SK-MEL-5 (cell line): Measurements from ENCODE around the gene CNTN1. TPM values are rescaled to one million over a fixed set of nuclear protein-coding genes. Genes with fewer than 3 reads are reported as not detected.

Experiments
- DNase-seq: peaks from one replicate; pipeline ENCODE4 v3.0.0-alpha.2; 2016; ENCODE audit warnings: low read depth, low spot score
- in situ Hi-C: cut with HindIII; loops from 2 replicates; pipeline ENCODE4 v1.10.0; 2016; ENCODE audit warnings: low sequenced_read_pairs, high pct_unique_total_duplicates, low pct_unique_long_range_greater_than_20kb
- total RNA-seq: library from RNA; depleted of rRNA; stranded (reverse); fragments of >200 nt; shearing (Covaris generic); gene quantifications from 2 replicates; pipeline ENCODE4 v1.2.3, GENCODE V29; 2014

The CNTN1 gene
- total RNA-seq, 1 experiment from 2014 or later = 79.1 TPM

DNA sequence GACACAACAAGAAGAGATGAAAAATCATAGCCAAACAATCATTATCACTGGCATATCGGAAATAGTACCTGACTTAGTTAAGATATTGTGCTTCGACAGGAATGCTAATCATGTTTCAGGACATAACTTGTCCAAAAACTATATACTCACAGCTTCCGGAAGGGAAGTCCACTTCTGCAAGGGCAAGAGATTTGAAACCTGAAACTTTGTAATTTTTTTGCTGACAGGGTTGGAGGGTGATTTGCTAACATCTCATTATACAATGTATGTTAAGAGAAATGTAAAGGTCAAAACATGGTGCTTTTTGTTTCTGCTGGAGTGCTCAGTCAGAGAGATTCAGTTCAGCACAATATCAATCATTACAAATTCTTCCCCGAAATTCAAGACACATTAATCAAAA is 200.3 kb downstream of the CNTN1 start:
- in situ Hi-C loops = no loop called here
- DNase-seq = no peak

DNA sequence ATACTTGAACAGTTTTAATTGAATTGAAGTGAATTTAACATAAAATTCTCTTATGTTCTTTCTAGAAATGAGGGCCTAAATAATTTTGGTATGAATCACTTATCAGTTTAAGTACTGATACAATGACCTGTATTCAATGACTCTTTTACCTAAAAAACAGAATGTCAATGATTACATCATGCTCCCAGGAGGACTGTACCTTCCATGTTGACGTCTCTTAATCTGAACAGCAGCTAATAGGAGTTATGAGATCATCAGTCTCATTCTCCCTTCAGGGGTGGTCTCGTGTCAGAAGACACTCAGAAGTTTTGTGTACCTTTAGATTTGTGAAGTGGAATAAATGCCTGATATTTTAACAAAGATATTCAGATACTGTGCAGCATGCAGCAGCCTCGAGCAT is 206.3 kb downstream of the CNTN1 start:
- in situ Hi-C loops = no loop called here
- DNase-seq = peak; percentile 14

- DNase-seq = no peak
- in situ Hi-C loops = no loop called here
Measured at GRCh38 chr12:40903040-40903439, 210.8 kb downstream of the CNTN1 start.

DNA sequence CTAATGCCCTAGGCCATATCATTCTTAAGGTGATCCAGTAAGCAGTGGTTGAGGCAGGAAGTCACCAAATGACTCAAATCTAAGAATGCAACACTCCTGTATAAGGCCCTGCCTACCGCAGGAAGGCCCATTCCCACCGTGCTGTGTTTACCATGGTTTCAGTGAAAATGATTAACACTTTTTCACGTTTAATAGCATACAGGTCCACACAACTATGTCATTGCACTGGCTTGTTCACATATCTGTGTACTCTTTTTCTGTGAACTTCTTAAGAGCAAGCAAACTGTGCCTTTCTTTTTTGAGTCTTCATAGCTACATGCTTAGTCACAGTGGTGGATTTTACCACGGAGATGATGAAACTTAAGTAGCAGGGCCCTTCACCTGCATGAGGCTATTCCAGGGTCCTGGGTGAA is 214.9 kb downstream of the CNTN1 start:
- in situ Hi-C loops = no loop called here
- peak; percentile 47 for DNase-seq

DNA sequence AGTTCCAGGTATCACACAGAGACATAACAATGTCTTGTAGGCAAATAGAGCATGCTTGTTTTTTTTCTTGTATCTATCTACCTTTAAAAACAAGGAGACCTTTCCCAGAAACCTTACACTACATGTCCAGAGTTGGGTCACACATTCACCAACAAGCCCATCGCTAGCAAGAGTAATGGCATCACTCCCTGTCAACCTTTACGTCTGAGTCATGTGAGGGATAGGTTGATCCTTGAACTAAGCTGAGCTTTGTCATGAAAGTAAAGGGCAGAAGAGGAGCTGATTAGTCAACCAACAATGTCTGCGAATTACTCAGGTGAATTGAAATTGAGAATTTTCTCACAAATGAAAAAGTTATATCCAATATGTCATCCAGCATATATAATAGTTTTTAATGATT is 219.4 kb downstream of the CNTN1 start:
- in situ Hi-C loops = no loop called here
- DNase-seq = no peak

DNA sequence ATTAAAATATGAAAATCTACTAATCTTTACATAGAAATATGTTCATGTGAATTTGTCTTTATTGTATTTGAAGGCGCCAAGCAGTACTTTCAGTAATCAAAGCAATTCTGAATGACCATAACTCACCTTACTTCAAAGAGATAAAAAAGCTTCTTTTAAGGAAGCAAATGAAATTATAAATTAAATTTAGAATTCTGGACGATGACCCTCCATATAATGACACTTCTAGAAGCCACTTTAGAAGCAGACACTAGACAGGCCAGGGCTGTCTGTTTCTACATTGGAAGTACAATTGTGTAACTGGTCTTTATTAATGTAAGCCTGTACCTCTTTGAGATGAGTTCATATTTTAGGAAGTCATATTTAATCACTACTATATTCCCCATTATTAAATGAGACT is 222.9 kb downstream of the CNTN1 start:
- in situ Hi-C loops = no loop called here
- no peak for DNase-seq

- no peak for DNase-seq
- in situ Hi-C loops = no loop called here
Measured at GRCh38 chr12:40917561-40917960, 225.3 kb downstream of the CNTN1 start.

- DNase-seq = peak; percentile 54
- in situ Hi-C loops = no loop called here
Measured at GRCh38 chr12:40921563-40922163, 229.4 kb downstream of the CNTN1 start.

DNA sequence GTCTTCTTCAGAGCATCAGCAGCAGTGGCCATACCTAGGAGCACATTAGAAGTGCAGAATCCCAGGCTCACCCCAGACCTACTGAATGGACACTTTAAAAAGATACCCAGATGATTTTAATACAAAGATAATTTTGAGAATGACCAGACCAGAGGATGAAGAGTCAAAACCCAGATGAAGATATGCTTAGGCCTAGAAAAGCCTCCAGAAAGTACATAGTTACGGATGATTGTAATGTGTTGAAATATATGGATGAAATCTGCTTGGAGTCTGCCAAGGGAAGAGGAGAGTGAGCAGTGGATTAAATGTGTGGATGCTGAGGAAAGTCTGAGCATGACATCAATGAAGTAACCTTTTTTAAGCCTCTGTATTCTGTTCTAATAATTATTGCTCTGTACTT is 245.7 kb downstream of the CNTN1 start:
- in situ Hi-C loops = no loop called here

GRCh38 chr12:40942326-40942725 is 250.1 kb downstream of the CNTN1 start:
- DNase-seq = peak; percentile 8
- in situ Hi-C loops = no loop called here

More for the DNA sequence above, 245.7 kb downstream of the CNTN1 start:
- no peak for DNase-seq

DNA sequence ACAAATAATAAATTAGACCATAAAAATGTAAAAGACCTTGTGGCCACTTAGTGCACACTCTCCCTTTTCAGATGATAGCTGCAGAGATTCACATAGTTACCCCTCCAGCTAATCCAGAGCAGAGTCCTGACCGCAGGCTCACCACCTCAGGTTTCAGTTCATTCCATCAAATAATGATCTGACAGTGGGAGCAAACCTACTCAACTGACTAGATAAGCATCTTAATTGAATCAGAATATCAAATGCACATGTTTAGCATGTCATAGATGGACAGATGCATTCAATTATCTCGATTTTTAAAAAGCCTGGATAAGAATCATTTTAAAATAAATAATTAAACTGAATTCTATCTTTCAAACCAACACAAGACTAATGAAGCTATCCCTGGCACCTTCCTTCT is 253.5 kb downstream of the CNTN1 start:
- in situ Hi-C loops = no loop called here
- no peak for DNase-seq

- in situ Hi-C loops = no loop called here
- DNase-seq = peak; percentile 54
Measured at GRCh38 chr12:40946612-40947194, 254.5 kb downstream of the CNTN1 start.

GRCh38 chr12:40947797-40948196 is 255.6 kb downstream of the CNTN1 start:
- no peak for DNase-seq
- in situ Hi-C loops = no loop called here

- in situ Hi-C loops = no loop called here
- DNase-seq = no peak
Measured at GRCh38 chr12:40953076-40953475, 260.8 kb downstream of the CNTN1 start.

DNA sequence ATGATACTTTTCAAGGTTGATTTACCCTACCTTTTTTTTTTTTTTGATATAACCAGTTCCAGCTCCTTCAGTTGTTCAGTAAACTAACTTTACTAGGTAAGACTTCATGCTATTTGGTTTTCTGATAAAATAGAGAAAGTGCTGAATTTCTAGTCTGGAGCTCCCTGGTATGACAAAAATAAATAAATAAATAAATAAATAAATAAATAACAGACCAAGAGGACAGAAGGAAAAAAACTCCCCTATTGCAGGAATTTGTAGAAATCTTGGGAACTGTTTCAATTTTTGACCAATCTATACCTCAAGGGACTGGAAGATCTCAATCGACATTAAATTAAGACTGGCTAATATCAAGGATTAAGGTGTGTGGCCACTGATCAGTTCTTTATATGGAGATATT is 265.2 kb downstream of the CNTN1 start:
- DNase-seq = no peak
- in situ Hi-C loops = no loop called here

GRCh38 chr12:40959041-40959440 is 266.8 kb downstream of the CNTN1 start:
- DNase-seq = no peak
- in situ Hi-C loops = no loop called here

DNA sequence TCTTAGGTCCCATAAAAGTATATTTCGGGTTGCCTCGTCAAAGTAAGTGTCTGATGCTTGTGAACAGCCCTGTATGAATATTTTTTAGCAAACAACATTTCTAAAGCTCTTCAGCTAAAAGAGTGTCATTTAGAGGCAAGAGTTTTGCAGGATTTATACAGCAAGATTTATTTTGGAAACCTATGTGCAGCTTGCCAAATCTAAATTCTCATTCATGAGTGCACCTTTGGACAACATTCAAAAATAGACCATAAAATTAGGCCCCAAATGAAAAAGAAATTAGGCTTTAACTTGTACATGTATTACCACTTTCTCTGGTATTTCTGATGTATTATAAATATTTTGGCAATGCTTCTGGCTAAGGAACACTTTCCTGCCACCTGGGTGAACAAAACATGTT is 271.5 kb downstream of the CNTN1 start:
- DNase-seq = no peak
- in situ Hi-C loops = no loop called here

DNA sequence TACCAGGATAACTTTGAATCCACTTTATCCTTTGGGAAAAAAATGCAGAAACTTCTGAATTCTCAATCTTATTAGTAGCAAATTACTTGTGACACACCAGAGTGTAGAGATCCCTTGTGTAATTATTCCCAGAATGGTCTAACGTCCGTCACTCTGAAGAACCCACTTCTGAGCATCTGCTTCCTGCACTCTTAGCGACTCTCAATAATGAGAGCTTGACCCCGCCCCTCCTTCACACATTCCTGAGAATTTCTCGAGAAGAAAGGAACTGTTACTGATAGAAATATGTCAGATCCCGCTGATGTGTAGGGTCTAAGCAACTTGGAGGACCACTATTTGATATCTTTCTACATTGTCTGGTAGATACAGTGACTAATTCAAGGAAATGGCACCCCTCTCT is 277.6 kb downstream of the CNTN1 start:
- in situ Hi-C loops = no loop called here
- DNase-seq = no peak

DNA sequence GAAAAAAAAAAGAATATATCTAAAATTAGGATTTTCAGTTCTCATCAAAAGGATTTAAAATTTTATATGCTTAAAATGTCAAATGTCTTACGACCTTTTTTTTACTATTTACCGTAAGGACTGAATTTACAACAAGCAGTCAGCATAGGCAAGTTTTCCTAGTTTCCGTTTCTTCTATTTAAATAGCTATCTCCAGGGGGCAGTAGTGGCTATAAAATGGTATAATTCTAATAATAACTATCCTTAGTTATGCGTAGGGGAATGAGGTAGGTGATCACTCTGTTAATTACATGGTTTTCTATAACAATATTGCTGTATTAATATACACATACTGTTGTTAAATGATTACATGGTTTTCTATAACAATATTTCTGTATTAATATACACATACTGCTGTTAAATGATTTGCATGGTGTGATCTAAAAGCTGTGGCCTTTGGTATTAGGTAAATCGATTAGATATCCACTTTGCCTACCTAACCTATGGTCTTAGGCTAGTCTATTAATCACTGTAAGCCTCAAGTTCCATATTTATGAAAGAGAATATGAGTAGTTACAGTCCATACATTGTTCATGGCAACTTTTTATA is 278.2 kb downstream of the CNTN1 start:
- in situ Hi-C loops = no loop called here
- peak; percentile 65 for DNase-seq
